ENCODE measurements around the gene MBP. TPM values are rescaled to one million over a fixed set of nuclear protein-coding genes. Genes with fewer than 3 reads are reported as not detected.
A peak's percentile ranks its signal among the peaks of the same experiment; 100 is the strongest.

The MBP gene
- total RNA-seq, 2 experiments from 2014 or later, result 75.4 to 79.2 TPM

- Mint-ChIP-seq H3K9me3 (no peaks in the 10 kb centered on the region), H3K4me1 (ENCODE audit: low read depth) (peaks cover 47% of the 10 kb centered on the region), H3K36me3 (ENCODE audit: low read depth) (peaks cover 31% of the 10 kb centered on the region), H3K27ac (no peak overlapping the region), H3K4me3 (no peak overlapping the region), H3K27me3 (no peaks in the 10 kb centered on the region)
- TF ChIP-seq, protein P1, sequence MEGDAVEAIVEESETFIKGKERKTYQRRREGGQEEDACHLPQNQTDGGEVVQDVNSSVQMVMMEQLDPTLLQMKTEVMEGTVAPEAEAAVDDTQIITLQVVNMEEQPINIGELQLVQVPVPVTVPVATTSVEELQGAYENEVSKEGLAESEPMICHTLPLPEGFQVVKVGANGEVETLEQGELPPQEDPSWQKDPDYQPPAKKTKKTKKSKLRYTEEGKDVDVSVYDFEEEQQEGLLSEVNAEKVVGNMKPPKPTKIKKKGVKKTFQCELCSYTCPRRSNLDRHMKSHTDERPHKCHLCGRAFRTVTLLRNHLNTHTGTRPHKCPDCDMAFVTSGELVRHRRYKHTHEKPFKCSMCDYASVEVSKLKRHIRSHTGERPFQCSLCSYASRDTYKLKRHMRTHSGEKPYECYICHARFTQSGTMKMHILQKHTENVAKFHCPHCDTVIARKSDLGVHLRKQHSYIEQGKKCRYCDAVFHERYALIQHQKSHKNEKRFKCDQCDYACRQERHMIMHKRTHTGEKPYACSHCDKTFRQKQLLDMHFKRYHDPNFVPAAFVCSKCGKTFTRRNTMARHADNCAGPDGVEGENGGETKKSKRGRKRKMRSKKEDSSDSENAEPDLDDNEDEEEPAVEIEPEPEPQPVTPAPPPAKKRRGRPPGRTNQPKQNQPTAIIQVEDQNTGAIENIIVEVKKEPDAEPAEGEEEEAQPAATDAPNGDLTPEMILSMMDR (IDR thresholded peaks at IDR 0.05), result no peak
- Histone ChIP-seq H3K4me3 (ENCODE audit: low read length) (no peak overlapping the region), H3K9me3 (ENCODE audit: control insufficient read depth in 1 of 2, insufficient read depth in 1 of 2, low read length in 2 of 2) (no peaks in the 10 kb centered on the region), H3K4me1 (ENCODE audit: insufficient read depth, low read length) (peaks cover 47% of the 10 kb centered on the region), H3K27me3 (ENCODE audit: control insufficient read depth in 1 of 2, insufficient read depth in 2 of 2, low read length in 2 of 2) (no peaks in the 10 kb centered on the region), H3K27ac (ENCODE audit: low read depth in 1 of 2, low read length in 2 of 2) (no peak overlapping the region), H3K36me3 (ENCODE audit: insufficient read depth, low read length) (peaks cover 37% of the 10 kb centered on the region)
- CTCF ChIA-PET, result interaction anchor here (1.0 kb wide), 1 partner anchor 50 kb away, joined by 4 read pairs; no protein-coding TSS in a partner anchor
- DNase-seq (no peak), ATAC-seq (ENCODE audit: poor library complexity) (no peak)
- POLR2A ChIA-PET, result no interaction called here
- intact Hi-C loops (cut with DNase I, micrococcal nuclease), result loop anchor here in 1 of 2 experiments (10.0 kb wide), 1 partner anchor 225 kb away; the partner anchor contains the start of gene ZNF236
Measured at GRCh38 chr18:77049938-77050337, 82.6 kb downstream of the MBP start.

DNA sequence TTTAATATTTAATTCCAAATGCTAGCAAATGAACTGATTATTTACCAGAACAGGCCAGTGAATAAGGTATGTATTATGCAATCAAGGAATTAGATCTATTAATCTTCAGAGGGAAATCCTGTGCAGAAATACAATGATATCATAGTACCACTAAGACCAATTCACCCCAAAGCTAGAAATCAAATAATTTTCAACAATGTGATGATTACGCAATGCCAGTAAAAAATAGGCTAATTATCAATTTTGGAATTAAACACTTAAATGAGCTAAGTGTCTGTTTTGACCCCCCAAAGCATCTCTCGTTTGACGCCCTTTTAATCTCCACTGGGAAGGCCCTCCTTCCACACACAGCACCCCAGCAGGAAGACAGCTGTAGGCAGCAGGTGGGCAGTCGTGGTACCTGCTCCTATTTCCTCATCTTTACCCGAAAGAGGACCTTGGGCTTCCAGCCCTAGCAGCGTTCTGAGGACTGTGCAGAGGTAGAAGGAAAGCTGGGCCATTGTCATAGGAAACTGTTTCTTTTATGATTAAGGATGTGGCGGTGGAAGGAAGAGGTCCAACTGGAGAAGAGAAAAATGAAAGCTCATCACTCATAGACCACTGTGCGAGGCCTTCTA lies 84.7 kb downstream of the MBP start:
- DNase-seq (no peak), ATAC-seq (ENCODE audit: poor library complexity) (no peak)
- Mint-ChIP-seq H3K27me3 (no peaks in the 10 kb centered on the region), H3K36me3 (ENCODE audit: low read depth) (peaks cover 51% of the 10 kb centered on the region), H3K4me1 (ENCODE audit: low read depth) (peaks cover 32% of the 10 kb centered on the region), H3K27ac (peak overlapping the region; percentile 8), H3K4me3 (no peak overlapping the region), H3K9me3 (no peaks in the 10 kb centered on the region)
- Histone ChIP-seq H3K4me3 (ENCODE audit: low read length) (no peak overlapping the region), H3K27me3 (ENCODE audit: control insufficient read depth in 1 of 2, insufficient read depth in 2 of 2, low read length in 2 of 2) (no peaks in the 10 kb centered on the region), H3K36me3 (ENCODE audit: insufficient read depth, low read length) (peaks cover 49% of the 10 kb centered on the region), H3K9me3 (ENCODE audit: control insufficient read depth in 1 of 2, insufficient read depth in 1 of 2, low read length in 2 of 2) (no peaks in the 10 kb centered on the region), H3K4me1 (ENCODE audit: insufficient read depth, low read length) (peaks cover 27% of the 10 kb centered on the region), H3K27ac (ENCODE audit: low read depth in 1 of 2, low read length in 2 of 2) (no peak overlapping the region)
- TF ChIP-seq, protein P1 (IDR thresholded peaks at IDR 0.05), result no peak
- ChIA-PET CTCF (interaction anchor here (1.9 kb wide), 1 partner anchor 48 kb away, joined by 7 read pairs; no protein-coding TSS in a partner anchor), POLR2A (interaction anchor here (0.6 kb wide), 1 partner anchor 409 kb away, joined by 3 read pairs; no protein-coding TSS in a partner anchor)
- intact Hi-C loops (cut with DNase I, micrococcal nuclease), result no loop called here

DNA sequence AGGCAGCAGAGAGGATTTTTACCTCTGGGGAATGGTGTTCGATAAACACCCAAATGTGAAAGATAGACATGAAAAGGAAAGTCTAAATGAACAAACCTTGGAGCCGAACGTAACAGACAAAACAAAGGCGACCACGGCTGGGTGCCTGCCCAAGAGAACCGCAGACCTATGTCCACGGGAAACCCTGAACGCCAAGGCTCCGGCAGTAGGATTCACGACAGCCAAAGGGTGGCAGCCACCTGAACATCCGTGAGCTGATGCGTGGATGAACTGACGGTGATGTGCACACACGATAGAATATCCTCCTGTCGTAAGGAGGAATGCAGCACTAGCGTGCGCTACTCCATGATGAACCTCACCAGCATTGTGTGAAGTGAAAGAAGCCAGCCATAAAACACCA lies 85.6 kb downstream of the MBP start:
- Mint-ChIP-seq H3K4me1 (ENCODE audit: low read depth) (peaks cover 25% of the 10 kb centered on the region), H3K4me3 (no peak overlapping the region), H3K36me3 (ENCODE audit: low read depth) (peaks cover 60% of the 10 kb centered on the region), H3K27me3 (no peaks in the 10 kb centered on the region), H3K9me3 (no peaks in the 10 kb centered on the region), H3K27ac (no peak overlapping the region)
- ATAC-seq (ENCODE audit: poor library complexity) (no peak), DNase-seq (no peak)
- Histone ChIP-seq H3K36me3 (ENCODE audit: insufficient read depth, low read length) (peaks cover 54% of the 10 kb centered on the region), H3K27ac (ENCODE audit: low read depth in 1 of 2, low read length in 2 of 2) (no peak overlapping the region), H3K9me3 (ENCODE audit: control insufficient read depth in 1 of 2, insufficient read depth in 1 of 2, low read length in 2 of 2) (peaks cover 0 to 3% of the 10 kb centered on the region in 2 experiments), H3K27me3 (ENCODE audit: control insufficient read depth in 1 of 2, insufficient read depth in 2 of 2, low read length in 2 of 2) (no peaks in the 10 kb centered on the region), H3K4me3 (ENCODE audit: low read length) (no peak overlapping the region), H3K4me1 (ENCODE audit: insufficient read depth, low read length) (peaks cover 17% of the 10 kb centered on the region)
- TF ChIP-seq, protein P1 (IDR thresholded peaks at IDR 0.05), result no peak
- ChIA-PET POLR2A (no interaction called here), CTCF (interaction anchor here (1.9 kb wide), 1 partner anchor 47 kb away, joined by 7 read pairs; no protein-coding TSS in a partner anchor)
- intact Hi-C loops (cut with DNase I, micrococcal nuclease), result no loop called here
